ENCODE measurements around the gene LTF. TPM values are rescaled to one million over a fixed set of nuclear protein-coding genes. Genes with fewer than 3 reads are reported as not detected.

LTF gene
- total RNA-seq, 1 experiment from 2014 or later = not detected

- Mint-ChIP-seq H3K9me3 (ENCODE audit: low read depth, unreplicated experiment) (no peaks in the 10 kb centered on the region), H3K4me1 (ENCODE audit: low read depth, unreplicated experiment) (no peaks in the 10 kb centered on the region), H3K27me3 (ENCODE audit: unreplicated experiment) (no peaks in the 10 kb centered on the region), H3K27ac (ENCODE audit: unreplicated experiment) (no peak overlapping the region), H3K4me3 (ENCODE audit: low read depth, unreplicated experiment) (no peak overlapping the region), H3K36me3 (ENCODE audit: insufficient read depth, unreplicated experiment) (no peaks in the 10 kb centered on the region)
- CTCF ChIA-PET = no interaction called here
- TF ChIP-seq CTCF (IDR thresholded peaks at IDR 0.05; ENCODE audit: unreplicated experiment) = no peak
- intact Hi-C loops (cut with micrococcal nuclease; ENCODE audit: unreplicated experiment) = no loop called here
- no TSS peak for BruUV-seq (replicated peaks)
- DNase-seq = no peak
Observed at GRCh38 chr3:46508850-46509591, 44.3 kb upstream of the LTF start.

DNA sequence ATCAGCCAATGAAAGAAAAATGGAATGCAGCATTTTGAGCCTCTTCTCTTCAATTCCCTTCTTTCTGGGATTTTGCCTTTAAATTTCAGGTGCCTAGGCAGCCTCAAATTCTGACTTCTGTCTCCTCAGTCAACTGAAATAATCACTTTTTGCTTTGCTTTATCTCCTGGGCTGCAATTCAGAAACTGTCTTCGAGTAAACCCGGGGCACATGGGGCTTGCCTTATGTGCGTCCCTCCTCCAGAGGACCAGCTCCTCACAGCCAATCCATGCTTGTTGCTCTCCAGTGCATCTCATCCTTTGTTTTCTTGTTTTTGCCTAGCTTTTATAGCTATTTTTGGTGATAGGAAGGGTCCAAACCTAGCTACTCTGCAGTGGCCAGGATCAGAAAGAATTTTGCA, 41.8 kb upstream of the LTF start:
- CTCF ChIA-PET = interaction anchor here (1.1 kb wide), 1 partner anchor 18 kb away, joined by 3 read pairs; no protein-coding TSS in a partner anchor
- no peaks in the 10 kb centered on the region for H3K27me3 Mint-ChIP-seq (ENCODE audit: unreplicated experiment)
- H3K4me3 Mint-ChIP-seq (ENCODE audit: low read depth, unreplicated experiment) = no peak overlapping the region
- H3K9me3 Mint-ChIP-seq (ENCODE audit: low read depth, unreplicated experiment) = no peaks in the 10 kb centered on the region
- TF ChIP-seq CTCF (IDR thresholded peaks at IDR 0.05; ENCODE audit: unreplicated experiment) = no peak
- DNase-seq = no peak
- BruUV-seq (replicated peaks) = no TSS peak
- intact Hi-C loops (cut with micrococcal nuclease; ENCODE audit: unreplicated experiment) = no loop called here
- no peaks in the 10 kb centered on the region for H3K4me1 Mint-ChIP-seq (ENCODE audit: low read depth, unreplicated experiment)
- no peak overlapping the region for H3K27ac Mint-ChIP-seq (ENCODE audit: unreplicated experiment)
- no peaks in the 10 kb centered on the region for H3K36me3 Mint-ChIP-seq (ENCODE audit: insufficient read depth, unreplicated experiment)

DNA sequence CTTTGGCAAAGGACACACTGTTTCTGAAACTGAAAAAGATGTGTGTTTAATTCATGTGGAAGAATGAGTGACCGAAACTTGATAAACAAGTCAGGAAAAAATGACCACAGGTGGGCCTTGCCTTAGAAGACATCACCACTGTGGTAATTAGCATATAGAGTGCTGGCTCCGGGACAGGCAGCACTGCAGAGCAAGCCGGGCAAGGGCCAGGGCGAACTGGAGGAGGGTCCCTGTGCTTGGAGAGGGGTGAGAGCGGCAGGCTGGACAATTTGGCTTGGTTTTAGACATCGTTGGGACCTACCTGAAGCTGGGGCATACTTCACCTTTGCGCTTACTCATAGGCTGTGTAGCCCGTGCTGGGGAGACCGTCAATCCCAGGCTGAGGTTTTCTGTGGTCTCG, 41.2 kb upstream of the LTF start:
- no peaks in the 10 kb centered on the region for H3K36me3 Mint-ChIP-seq (ENCODE audit: insufficient read depth, unreplicated experiment)
- no peak for DNase-seq
- H3K9me3 Mint-ChIP-seq (ENCODE audit: low read depth, unreplicated experiment) = no peaks in the 10 kb centered on the region
- no peaks in the 10 kb centered on the region for H3K4me1 Mint-ChIP-seq (ENCODE audit: low read depth, unreplicated experiment)
- intact Hi-C loops (cut with micrococcal nuclease; ENCODE audit: unreplicated experiment) = no loop called here
- H3K27me3 Mint-ChIP-seq (ENCODE audit: unreplicated experiment) = peaks cover 3% of the 10 kb centered on the region
- no peak overlapping the region for H3K4me3 Mint-ChIP-seq (ENCODE audit: low read depth, unreplicated experiment)
- CTCF ChIA-PET = interaction anchor here (1.1 kb wide), 1 partner anchor 17 kb away, joined by 3 read pairs; no protein-coding TSS in a partner anchor
- no TSS peak for BruUV-seq (replicated peaks)
- no peak overlapping the region for H3K27ac Mint-ChIP-seq (ENCODE audit: unreplicated experiment)
- TF ChIP-seq CTCF (IDR thresholded peaks at IDR 0.05; ENCODE audit: unreplicated experiment) = no peak

GRCh38 chr3:46504789-46505188, 40.1 kb upstream of the LTF start:
- Mint-ChIP-seq H3K4me3 (ENCODE audit: low read depth, unreplicated experiment) (no peak overlapping the region), H3K36me3 (ENCODE audit: insufficient read depth, unreplicated experiment) (no peaks in the 10 kb centered on the region), H3K27me3 (ENCODE audit: unreplicated experiment) (peaks cover 11% of the 10 kb centered on the region), H3K9me3 (ENCODE audit: low read depth, unreplicated experiment) (no peaks in the 10 kb centered on the region), H3K27ac (ENCODE audit: unreplicated experiment) (no peak overlapping the region), H3K4me1 (ENCODE audit: low read depth, unreplicated experiment) (no peaks in the 10 kb centered on the region)
- BruUV-seq (replicated peaks) = no TSS peak
- TF ChIP-seq CTCF (IDR thresholded peaks at IDR 0.05; ENCODE audit: unreplicated experiment) = no peak
- CTCF ChIA-PET = no interaction called here
- intact Hi-C loops (cut with micrococcal nuclease; ENCODE audit: unreplicated experiment) = no loop called here
- DNase-seq = no peak

Measured in Calu3 (cell line).